Measurements from ENCODE around the gene CBFA2T2.

Gene CBFA2T2

GRCh38 chr20:33656010-33656782 is 166.3 kb downstream of the CBFA2T2 start:
- DNase-seq: no peak

GRCh38 chr20:33656783-33657703 is 167.1 kb downstream of the CBFA2T2 start:
- DNase-seq: no peak

- no peak for DNase-seq
These were observed 167.8 kb downstream of the CBFA2T2 start for GRCh38 chr20:33657704-33658095.

GRCh38 chr20:33658510-33658909 is 168.6 kb downstream of the CBFA2T2 start:
- no peak for DNase-seq

- no peak for DNase-seq
These were observed 169.0 kb downstream of the CBFA2T2 start for GRCh38 chr20:33658929-33659328.

GRCh38 chr20:33659341-33660034 is 169.6 kb downstream of the CBFA2T2 start:
- DNase-seq: no peak

GRCh38 chr20:33660035-33660684 is 170.3 kb downstream of the CBFA2T2 start:
- no peak for DNase-seq

GRCh38 chr20:33660685-33661058 is 170.8 kb downstream of the CBFA2T2 start:
- DNase-seq: no peak

- DNase-seq: no peak
These were observed 172.3 kb downstream of the CBFA2T2 start, which contains the start of gene C20orf144 for GRCh38 chr20:33662172-33662571. Gene C20orf144 (plus strand): TSS chr20:33662327. CDS start chr20:33662346, 19 bp downstream.

- DNase-seq: peak; percentile 38
These were observed 173.5 kb downstream of the CBFA2T2 start for GRCh38 chr20:33663161-33664084.

- DNase-seq: no peak
These were observed 174.3 kb downstream of the CBFA2T2 start for GRCh38 chr20:33664085-33664761.

GRCh38 chr20:33664762-33665144 is 174.9 kb downstream of the CBFA2T2 start:
- no peak for DNase-seq

GRCh38 chr20:33666293-33667244 is 176.7 kb downstream of the CBFA2T2 start, which contains the start of gene ACTL10:
Gene ACTL10 (plus strand): TSS chr20:33666943. CDS start chr20:33667498, 555 bp downstream.
- peak; percentile 83 for DNase-seq

GRCh38 chr20:33667245-33667675 is 177.4 kb downstream of the CBFA2T2 start:
- DNase-seq: no peak

GRCh38 chr20:33667676-33668465 is 178.0 kb downstream of the CBFA2T2 start:
- DNase-seq: peak; percentile 11

GRCh38 chr20:33668466-33669155 is 178.7 kb downstream of the CBFA2T2 start:
- no peak for DNase-seq

GRCh38 chr20:33669224-33669623 is 179.3 kb downstream of the CBFA2T2 start:
- no peak for DNase-seq

Data from NCI-H1417 treated with DMSO at 0.1 percent for 48 hours (cell line).